IMR-90 (cell line): ENCODE measurements around the gene CEP72. TPM values are rescaled to one million over a fixed set of nuclear protein-coding genes. Genes with fewer than 3 reads are reported as not detected.

Experiments
- ATAC-seq: fragments of 200-7000 bp; cut with Tn5 transposase; 2 replicates; pipeline ENCODE4 v1.9.1; 2020; ENCODE audit warnings: low read depth, mild to moderate bottlenecking, moderate library complexity
- BruUV-seq: library from RNA; stranded (reverse); fragments of 400-500 nt; replicated peaks from 2 replicates; lab custom pipeline; 2021; lab: Mats Ljungman, UMichigan
- CTCF ChIA-PET: fragments of 300-600 bp; formaldehyde crosslinking; extraction: SDS; loops from one replicate; lab custom pipeline; 2021; ENCODE audit warnings: antibody characterized with exemption; lab: Yijun Ruan, JAX
- POLR2A ChIA-PET: fragments of 300-600 bp; sonication (Branson Sonifier 250); formaldehyde crosslinking; loops from one replicate; lab custom pipeline; 2022; ENCODE audit warnings: antibody characterized with exemption; ENCODE audit not compliant: unreplicated experiment; lab: Charles Lee
- DNase-seq: peaks from one replicate; pipeline ENCODE4 v3.0.0; 2013
- H2AFZ ChIP-seq: replicated peaks from 2 replicates; pipeline ENCODE3; 2013; ENCODE audit warnings: low read length, mild to moderate bottlenecking; ENCODE audit not compliant: poor library complexity
- H2AK5ac ChIP-seq: 2 replicates; pipeline ENCODE4 v1.6.1; 2013; ENCODE audit warnings: low read depth, low read length, inconsistent platforms
- H2AK9ac ChIP-seq: replicated peaks from 2 replicates; pipeline ENCODE3; 2013; ENCODE audit warnings: mild to moderate bottlenecking, low read depth, low read length, moderate library complexity; ENCODE audit not compliant: poor library complexity
- H2BK120ac ChIP-seq: 2 replicates; pipeline ENCODE4 v1.6.1; 2013; ENCODE audit warnings: low read depth, low read length, inconsistent platforms
- H2BK15ac ChIP-seq: 3 replicates; pipeline ENCODE4 v1.6.1; 2013; ENCODE audit warnings: low read depth, low read length, inconsistent platforms
- H2BK20ac ChIP-seq: 2 replicates; pipeline ENCODE4 v1.6.1; 2013; ENCODE audit warnings: low read depth, mild to moderate bottlenecking, inconsistent platforms, low read length, moderate library complexity
- H2BK5ac ChIP-seq: 2 replicates; pipeline ENCODE4 v1.6.1; 2013; ENCODE audit warnings: mild to moderate bottlenecking, low read depth, low read length, inconsistent platforms; ENCODE audit not compliant: poor library complexity, severe bottlenecking
- H3K14ac ChIP-seq: replicated peaks from 2 replicates; pipeline ENCODE4 v1.6.1; 2013; ENCODE audit warnings: low read depth, low read length, inconsistent platforms
- H3K18ac ChIP-seq: 2 replicates; pipeline ENCODE4 v1.6.1; 2013; ENCODE audit warnings: low read depth, low read length, control low read depth
- H3K23ac ChIP-seq: 2 replicates; pipeline ENCODE4 v1.6.1; 2013; ENCODE audit warnings: low read depth, low read length, inconsistent platforms
- H3K27ac ChIP-seq: 2 replicates; pipeline ENCODE4 v1.5.1; 2013; ENCODE audit warnings: mild to moderate bottlenecking, control low read depth, low read length; ENCODE audit not compliant: insufficient read depth
- H3K27me3 ChIP-seq: 2 replicates; pipeline ENCODE4 v1.6.1; 2013; ENCODE audit warnings: low read length; ENCODE audit not compliant: control insufficient read depth, insufficient read depth
- H3K36me3 ChIP-seq: 2 replicates; pipeline ENCODE4 v1.6.1; 2013; ENCODE audit warnings: low read length, mixed read lengths; ENCODE audit not compliant: control insufficient read depth, insufficient read depth
- H3K4ac ChIP-seq: 2 replicates; pipeline ENCODE4 v1.6.1; 2013; ENCODE audit warnings: low read depth, low read length, inconsistent platforms
- H3K4me1 ChIP-seq: 2 replicates; pipeline ENCODE4 v1.6.1; 2013; ENCODE audit warnings: low read length, mixed read lengths; ENCODE audit not compliant: control insufficient read depth, insufficient read depth
- H3K4me2 ChIP-seq: 2 replicates; pipeline ENCODE4 v1.6.1; 2013; ENCODE audit warnings: low read depth, mild to moderate bottlenecking, control low read depth, low read length, moderate library complexity
- H3K4me3 ChIP-seq: 2 replicates; pipeline ENCODE4 v1.5.1; 2013; ENCODE audit warnings: low read depth, mild to moderate bottlenecking, control low read depth, low read length, moderate library complexity; ENCODE audit not compliant: insufficient read depth
- H3K56ac ChIP-seq: 2 replicates; pipeline ENCODE4 v1.6.1; 2013; ENCODE audit warnings: low read length, inconsistent platforms; ENCODE audit not compliant: insufficient read depth; ENCODE audit errors: extremely low read depth
- H3K79me1 ChIP-seq, 2 experiments: 2 replicates each; pipeline ENCODE4 v1.6.1; 2013; ENCODE audit warnings: low read length in 2 of 2, inconsistent platforms in 1 of 2, low read depth in 1 of 2
- H3K9ac ChIP-seq: 2 replicates; pipeline ENCODE4 v1.6.1; 2013; ENCODE audit warnings: low read depth, low read length, control low read depth
- H3K9me1 ChIP-seq: 2 replicates; pipeline ENCODE4 v1.6.1; 2013; ENCODE audit warnings: low read length, inconsistent platforms; ENCODE audit not compliant: insufficient read depth
- H3K9me3 ChIP-seq: 2 replicates; pipeline ENCODE4 v1.6.1; 2013; ENCODE audit warnings: low read length; ENCODE audit not compliant: control insufficient read depth, insufficient read depth
- H4K20me1 ChIP-seq: 2 replicates; pipeline ENCODE4 v1.6.1; 2013; ENCODE audit warnings: low read length, inconsistent platforms; ENCODE audit not compliant: insufficient read depth
- H4K5ac ChIP-seq: 2 replicates; pipeline ENCODE4 v1.6.1; 2013; ENCODE audit warnings: mild to moderate bottlenecking, low read depth, low read length, control low read depth
- H4K8ac ChIP-seq, 2 experiments: 2 replicates each; pipeline ENCODE4 v1.6.1; 2013; ENCODE audit warnings: low read depth in 2 of 2, low read length in 2 of 2, control low read depth in 1 of 2, inconsistent platforms in 1 of 2
- H4K91ac ChIP-seq: 2 replicates; pipeline ENCODE4 v1.6.1; 2013; ENCODE audit warnings: low read depth, low read length, inconsistent platforms; ENCODE audit not compliant: insufficient read depth
- BHLHE40 ChIP-seq: fragments of 150-350 bp; IDR thresholded peaks from 2 replicates; pipeline ENCODE4 v1.6.1; 2016; ENCODE audit warnings: mild to moderate bottlenecking, low read depth, low read length
- CEBPB ChIP-seq: IDR thresholded peaks from 2 replicates; pipeline ENCODE4 v1.6.1; 2012; ENCODE audit warnings: low read depth, low read length, improper control_type of control experiment
- CHD1 ChIP-seq: IDR thresholded peaks from 2 replicates; pipeline ENCODE4 v1.6.1; 2012; ENCODE audit warnings: low read depth, low read length, improper control_type of control experiment
- FOS ChIP-seq: fragments of 150-350 bp; IDR thresholded peaks from 2 replicates; pipeline ENCODE4 v1.6.1; 2016; ENCODE audit warnings: low read depth, low read length
- MAFK ChIP-seq: IDR thresholded peaks from 2 replicates; pipeline ENCODE4 v1.6.1; 2012; ENCODE audit warnings: low read depth, low read length, improper control_type of control experiment
- MAZ ChIP-seq: IDR thresholded peaks from 2 replicates; pipeline ENCODE4 v1.6.1; 2012; ENCODE audit warnings: low read depth, mild to moderate bottlenecking, low read length, improper control_type of control experiment, moderate library complexity, borderline replicate concordance
- MXI1 ChIP-seq: IDR thresholded peaks from 2 replicates; pipeline ENCODE4 v1.6.1; 2012; ENCODE audit warnings: low read depth, mild to moderate bottlenecking, low read length, moderate library complexity, borderline replicate concordance
- NFE2L2 ChIP-seq: fragments of 150-350 bp; IDR thresholded peaks from 2 replicates; pipeline ENCODE4 v1.6.1; 2016; ENCODE audit warnings: low read depth, mild to moderate bottlenecking, low read length
- POLR2A ChIP-seq: IDR thresholded peaks from 2 replicates; pipeline ENCODE4 v1.6.1; 2012; ENCODE audit warnings: mild to moderate bottlenecking, low read depth, low read length
- RAD21 ChIP-seq: IDR thresholded peaks from 2 replicates; pipeline ENCODE4 v1.6.1; 2012; ENCODE audit warnings: low read length, improper control_type of control experiment
- RCOR1 ChIP-seq: IDR thresholded peaks from 2 replicates; pipeline ENCODE4 v1.6.1; 2012; ENCODE audit warnings: mild to moderate bottlenecking, low read length, improper control_type of control experiment; ENCODE audit not compliant: insufficient replicate concordance
- RFX5 ChIP-seq: IDR thresholded peaks from 2 replicates; pipeline ENCODE4 v1.8.0; 2012; ENCODE audit warnings: low read depth, mild to moderate bottlenecking, low read length, moderate library complexity
- SMC3 ChIP-seq: fragments of 150-350 bp; IDR thresholded peaks from 2 replicates; pipeline ENCODE4 v1.6.1; 2016; ENCODE audit warnings: low read depth, mild to moderate bottlenecking, antibody characterized with exemption, low read length, moderate library complexity
- USF2 ChIP-seq: fragments of 150-350 bp; IDR thresholded peaks from 2 replicates; pipeline ENCODE4 v1.6.1; 2017; ENCODE audit warnings: mild to moderate bottlenecking, antibody characterized with exemption, low read length, low read depth
- WGBS, 2 experiments: methylation state at CpG; one replicate each; pipeline versions ENCODE4 v1.1.5 to v1.1.7; 2013; ENCODE audit warnings: missing lambda C conversion rate in 2 of 2; ENCODE audit not compliant: insufficient read length in 1 of 2; ENCODE audit errors: extremely low coverage in 2 of 2; 5-methylcytosine and 5-hydroxymethylcytosine counted together
- dilution Hi-C: fragments of 300-500 bp; cut with HindIII; formaldehyde crosslinking; loops from one replicate; pipeline ENCODE4 v1.14.3; 2018; ENCODE audit warnings: low sequenced_read_pairs; ENCODE audit not compliant: unreplicated experiment
- in situ Hi-C: fragments of 300-500 bp; cut with MboI; formaldehyde crosslinking; loops from 3 replicates; pipeline ENCODE4 v1.14.3; 2019; ENCODE audit warnings: low sequenced_read_pairs, inconsistent platforms, mixed read lengths
- intact Hi-C: fragments of 100-400 bp; cut with micrococcal nuclease; formaldehyde crosslinking; loops from 2 replicates; pipeline ENCODE4 v1.10.0; 2022
- polyA plus RNA-seq, 3 experiments: library from polyadenylated mRNA; depleted of rRNA; stranded (reverse); fragments of >200 nt; gene quantifications; 2 replicates each; pipeline ENCODE4 v1.2.3, GENCODE V29; 2012; ENCODE audit warnings: low replicate concordance in 1 of 3
- total RNA-seq: library from RNA; depleted of rRNA; stranded (reverse); fragments of >200 nt; gene quantifications from 2 replicates; pipeline ENCODE4 v1.2.3, GENCODE V29; 2012
- TF ChIP-seq, protein P1 (sequence below): fragments of 150-350 bp; IDR thresholded peaks from 2 replicates; pipeline ENCODE4 v1.6.1; 2016; ENCODE audit warnings: low read depth, mild to moderate bottlenecking, low read length, moderate library complexity, borderline replicate concordance
- TF ChIP-seq, protein P2 (sequence below): conservative IDR thresholded peaks from 2 replicates; pipeline ENCODE4 v1.5.1; 2012; ENCODE audit warnings: mild to moderate bottlenecking, low read depth, low read length, improper control_type of control experiment

Gene CEP72
- total and polyA plus RNA-seq, 2 of the 4 experiments (the other 2 are of a cell fraction): 2.9 to 4.3 TPM

- dilution Hi-C loops: no loop called here
- POLR2A ChIA-PET: no interaction called here
- no peak overlapping the region for H3K9ac ChIP-seq
- peaks cover 18% of the 10 kb centered on the region for H3K36me3 ChIP-seq
- no peak overlapping the region for H2BK5ac ChIP-seq
- BruUV-seq: no TSS peak
- CTCF ChIA-PET: no interaction called here
- H3K27me3 ChIP-seq: no peaks in the 10 kb centered on the region
- no peak overlapping the region for H2BK15ac ChIP-seq
- H3K14ac ChIP-seq: no peak overlapping the region
- in situ Hi-C loops: no loop called here
- no peak overlapping the region for H3K4me3 ChIP-seq
- 0 out of 2 replicates have a peak, but pooled peaks cover 3% of the 10 kb centered on the region for H3K9me1 ChIP-seq
- no peak overlapping the region for H2AFZ ChIP-seq
- H2BK20ac ChIP-seq: no peak overlapping the region
- H3K79me1 ChIP-seq: no peaks in the 10 kb centered on the region; a peak in 1 of 4 replicates
- H4K8ac ChIP-seq: no peak overlapping the region
- H3K4ac ChIP-seq: no peak overlapping the region
- no peaks in the 10 kb centered on the region for H4K20me1 ChIP-seq
- no peak overlapping the region for H2BK120ac ChIP-seq
- no peak for DNase-seq
- no peak overlapping the region for H3K56ac ChIP-seq
- no peak overlapping the region for H3K27ac ChIP-seq
- H2AK9ac ChIP-seq: no peak overlapping the region
- WGBS, 2 experiments: 99% methylated on average over 13 of the region's 21 CpGs; no CpG with 5 or more reads in 1 of the 2 experiments
- no peak overlapping the region for H3K23ac ChIP-seq
- intact Hi-C loops: no loop called here
- TF ChIP-seq CHD1 (no peak), RCOR1 (no peak), POLR2A (no peak), USF2 (no peak), RAD21 (no peak), RFX5 (no peak), FOS (no peak), BHLHE40 (no peak), SMC3 (no peak), MAFK (no peak), CEBPB (no peak), NFE2L2 (no peak), MAZ (no peak), MXI1 (no peak)
- TF ChIP-seq, protein P1, sequence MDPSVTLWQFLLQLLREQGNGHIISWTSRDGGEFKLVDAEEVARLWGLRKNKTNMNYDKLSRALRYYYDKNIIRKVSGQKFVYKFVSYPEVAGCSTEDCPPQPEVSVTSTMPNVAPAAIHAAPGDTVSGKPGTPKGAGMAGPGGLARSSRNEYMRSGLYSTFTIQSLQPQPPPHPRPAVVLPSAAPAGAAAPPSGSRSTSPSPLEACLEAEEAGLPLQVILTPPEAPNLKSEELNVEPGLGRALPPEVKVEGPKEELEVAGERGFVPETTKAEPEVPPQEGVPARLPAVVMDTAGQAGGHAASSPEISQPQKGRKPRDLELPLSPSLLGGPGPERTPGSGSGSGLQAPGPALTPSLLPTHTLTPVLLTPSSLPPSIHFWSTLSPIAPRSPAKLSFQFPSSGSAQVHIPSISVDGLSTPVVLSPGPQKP: no peak
- TF ChIP-seq, protein P2, sequence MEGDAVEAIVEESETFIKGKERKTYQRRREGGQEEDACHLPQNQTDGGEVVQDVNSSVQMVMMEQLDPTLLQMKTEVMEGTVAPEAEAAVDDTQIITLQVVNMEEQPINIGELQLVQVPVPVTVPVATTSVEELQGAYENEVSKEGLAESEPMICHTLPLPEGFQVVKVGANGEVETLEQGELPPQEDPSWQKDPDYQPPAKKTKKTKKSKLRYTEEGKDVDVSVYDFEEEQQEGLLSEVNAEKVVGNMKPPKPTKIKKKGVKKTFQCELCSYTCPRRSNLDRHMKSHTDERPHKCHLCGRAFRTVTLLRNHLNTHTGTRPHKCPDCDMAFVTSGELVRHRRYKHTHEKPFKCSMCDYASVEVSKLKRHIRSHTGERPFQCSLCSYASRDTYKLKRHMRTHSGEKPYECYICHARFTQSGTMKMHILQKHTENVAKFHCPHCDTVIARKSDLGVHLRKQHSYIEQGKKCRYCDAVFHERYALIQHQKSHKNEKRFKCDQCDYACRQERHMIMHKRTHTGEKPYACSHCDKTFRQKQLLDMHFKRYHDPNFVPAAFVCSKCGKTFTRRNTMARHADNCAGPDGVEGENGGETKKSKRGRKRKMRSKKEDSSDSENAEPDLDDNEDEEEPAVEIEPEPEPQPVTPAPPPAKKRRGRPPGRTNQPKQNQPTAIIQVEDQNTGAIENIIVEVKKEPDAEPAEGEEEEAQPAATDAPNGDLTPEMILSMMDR: no peak
- H3K9me3 ChIP-seq: no peaks in the 10 kb centered on the region
- no peak overlapping the region for H4K5ac ChIP-seq
- no peak overlapping the region for H4K91ac ChIP-seq
- no peak for ATAC-seq
- no peak overlapping the region for H2AK5ac ChIP-seq
- H3K18ac ChIP-seq: no peak overlapping the region
- H3K4me1 ChIP-seq: no peaks in the 10 kb centered on the region
- no peak overlapping the region for H3K4me2 ChIP-seq
These were observed 31.2 kb downstream of the CEP72 start for GRCh38 chr5:643351-643801.
